Glomerular visceral epithelial cell (primary cell): ENCODE results near the gene ASAP2.
A peak's percentile ranks its signal among the peaks of the same experiment; 100 is the strongest.

Experiments used
- DNase-seq: peaks from one replicate; pipeline ENCODE4 v3.0.0-alpha.2; 2016; ENCODE audit errors: extremely low spot score

The ASAP2 gene

GRCh38 chr2:9403924-9404323, 197.3 kb downstream of the ASAP2 start:
- no peak for DNase-seq

GRCh38 chr2:9404451-9404850, 197.8 kb downstream of the ASAP2 start:
- no peak for DNase-seq

GRCh38 chr2:9405636-9406035, 199.0 kb downstream of the ASAP2 start:
- no peak for DNase-seq

- no peak for DNase-seq
Measured at GRCh38 chr2:9406529-9407362, 200.1 kb downstream of the ASAP2 start.

- DNase-seq = no peak
Measured at GRCh38 chr2:9407363-9407811, 200.8 kb downstream of the ASAP2 start.

GRCh38 chr2:9408641-9409151, 202.1 kb downstream of the ASAP2 start:
- no peak for DNase-seq

- no peak for DNase-seq
Measured at GRCh38 chr2:9410108-9410507, 203.5 kb downstream of the ASAP2 start.

- no peak for DNase-seq
Measured at GRCh38 chr2:9412781-9413180, 206.2 kb downstream of the ASAP2 start.

- DNase-seq = no peak
Measured at GRCh38 chr2:9415516-9416169, 209.0 kb downstream of the ASAP2 start.

- DNase-seq = no peak
Measured at GRCh38 chr2:9416267-9416961, 209.8 kb downstream of the ASAP2 start.

- DNase-seq = no peak
Measured at GRCh38 chr2:9416962-9417316, 210.3 kb downstream of the ASAP2 start.

- DNase-seq = no peak
Measured at GRCh38 chr2:9417725-9418124, 211.1 kb downstream of the ASAP2 start.

GRCh38 chr2:9418746-9419145, 212.1 kb downstream of the ASAP2 start:
- no peak for DNase-seq

- no peak for DNase-seq
Measured at GRCh38 chr2:9419541-9419940, 212.9 kb downstream of the ASAP2 start.

GRCh38 chr2:9420495-9420894, 213.9 kb downstream of the ASAP2 start:
- DNase-seq = no peak

- DNase-seq = peak; percentile 38
Measured at GRCh38 chr2:9422321-9423099, 215.9 kb downstream of the ASAP2 start.

GRCh38 chr2:9423100-9423921, 216.7 kb downstream of the ASAP2 start, which contains the start of the genes CPSF3 and ITGB1BP1:
TSS of gene CPSF3 (plus strand) at chr2:9423654. CDS start at chr2:9423774, 120 bp downstream.
TSS of gene ITGB1BP1 (minus strand) at chr2:9423528. CDS start at chr2:9418697, 4,831 bp downstream.
- DNase-seq = peak; percentile 97

- peak; percentile 21 for DNase-seq
Measured at GRCh38 chr2:9423922-9424272, 217.3 kb downstream of the ASAP2 start.

- DNase-seq = no peak
Measured at GRCh38 chr2:9424447-9425164, 218.0 kb downstream of the ASAP2 start.
